Left forelimb (tissue), 1 donor: ENCODE measurements around the gene EDNRA.

Experiments used
- DNase-seq: peaks from one replicate; pipeline ENCODE4 v3.0.0-alpha.2; 2018; ENCODE audit warnings: low spot score

Gene EDNRA

DNA sequence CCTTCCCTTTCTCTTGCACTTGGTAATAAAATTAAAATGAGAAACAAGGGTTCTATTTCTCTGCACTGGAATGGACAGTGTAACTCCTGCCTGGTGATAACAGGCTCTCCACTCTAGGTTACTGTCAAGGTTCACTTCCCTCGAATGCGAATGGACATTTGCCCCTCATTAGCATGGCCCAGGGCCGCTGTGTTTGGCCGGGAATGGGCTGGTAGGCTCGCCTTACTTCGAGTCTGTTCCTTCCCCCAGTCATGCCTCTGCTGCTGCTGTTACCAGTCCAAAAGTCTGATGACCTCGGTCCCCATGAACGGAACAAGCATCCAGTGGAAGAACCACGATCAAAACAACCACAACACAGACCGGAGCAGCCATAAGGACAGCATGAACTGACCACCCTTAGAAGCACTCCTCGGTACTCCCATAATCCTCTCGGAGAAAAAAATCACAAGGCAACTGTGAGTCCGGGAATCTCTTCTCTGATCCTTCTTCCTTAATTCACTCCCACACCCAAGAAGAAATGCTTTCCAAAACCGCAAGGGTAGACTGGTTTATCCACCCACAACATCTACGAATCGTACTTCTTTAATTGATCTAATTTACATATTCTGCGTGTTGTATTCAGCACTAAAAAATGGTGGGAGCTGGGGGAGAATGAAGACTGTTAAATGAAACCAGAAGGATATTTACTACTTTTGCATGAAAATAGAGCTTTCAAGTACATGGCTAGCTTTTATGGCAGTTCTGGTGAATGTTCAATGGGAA, 61.5 kb downstream of the EDNRA start:
- DNase-seq = no peak

DNA sequence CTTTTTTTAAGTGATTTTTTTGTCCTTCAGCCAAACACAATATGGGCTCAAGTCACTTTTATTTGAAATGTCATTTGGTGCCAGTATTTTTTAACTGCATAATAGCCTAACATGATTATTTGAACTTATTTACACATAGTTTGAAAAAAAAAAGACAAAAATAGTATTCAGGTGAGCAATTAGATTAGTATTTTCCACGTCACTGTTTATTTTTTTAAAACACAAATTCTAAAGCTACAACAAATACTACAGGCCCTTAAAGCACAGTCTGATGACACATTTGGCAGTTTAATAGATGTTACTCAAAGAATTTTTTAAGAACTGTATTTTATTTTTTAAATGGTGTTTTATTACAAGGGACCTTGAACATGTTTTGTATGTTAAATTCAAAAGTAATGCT, 62.1 kb downstream of the EDNRA start:
- DNase-seq = no peak

DNA sequence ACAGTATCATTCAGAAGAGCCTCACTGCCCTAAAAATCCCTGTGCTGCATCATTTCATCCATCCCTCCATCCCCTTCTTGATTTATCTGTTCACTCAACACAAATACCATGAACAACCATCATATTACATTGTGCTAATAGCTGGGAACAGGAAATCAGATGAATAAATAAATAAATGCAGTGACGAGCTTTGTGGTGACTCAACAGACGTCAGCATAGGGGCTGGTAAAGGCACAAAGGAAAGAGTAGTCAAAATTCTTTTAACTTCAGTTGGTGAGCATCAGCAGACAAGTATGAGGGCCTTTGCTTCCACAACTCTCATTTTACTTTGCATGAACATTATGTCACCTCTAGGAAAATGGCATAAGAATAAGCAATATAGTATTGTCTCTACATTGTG, 65.5 kb downstream of the EDNRA start:
- no peak for DNase-seq

DNA sequence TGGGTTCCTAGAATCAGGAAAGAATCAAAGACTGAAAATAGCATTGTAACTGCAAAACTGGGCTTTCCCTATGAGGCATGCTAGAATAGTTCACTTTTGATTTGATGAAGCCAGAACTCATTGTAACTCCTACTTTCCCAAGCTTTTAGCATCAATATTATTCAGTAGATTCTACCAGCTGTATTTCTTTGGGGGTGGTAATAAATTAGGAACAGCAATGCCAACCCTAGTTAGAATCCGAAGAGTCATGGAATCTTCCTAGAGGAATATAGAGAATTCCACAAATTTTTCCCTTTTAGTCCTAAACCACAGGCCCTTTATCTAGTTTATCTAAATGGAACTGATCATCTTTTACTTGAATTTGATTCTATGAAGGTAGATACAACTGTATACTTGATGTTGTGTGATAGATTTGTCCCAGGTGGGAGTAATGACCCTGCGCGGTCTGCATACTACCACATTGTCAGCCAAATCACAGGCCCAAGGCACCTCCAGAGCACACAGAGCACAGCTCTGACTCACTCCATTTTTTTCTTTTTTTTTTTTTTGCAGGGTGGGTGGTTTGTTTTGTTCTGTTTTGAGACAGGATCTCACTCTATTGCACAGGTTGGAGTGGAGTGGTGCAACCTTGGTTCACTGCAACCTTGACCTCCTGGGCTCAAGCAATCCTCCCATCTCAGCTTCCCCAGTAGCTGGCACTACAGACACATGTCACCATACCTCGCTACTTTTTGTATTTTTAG, 66.6 kb downstream of the EDNRA start:
- no peak for DNase-seq

DNA sequence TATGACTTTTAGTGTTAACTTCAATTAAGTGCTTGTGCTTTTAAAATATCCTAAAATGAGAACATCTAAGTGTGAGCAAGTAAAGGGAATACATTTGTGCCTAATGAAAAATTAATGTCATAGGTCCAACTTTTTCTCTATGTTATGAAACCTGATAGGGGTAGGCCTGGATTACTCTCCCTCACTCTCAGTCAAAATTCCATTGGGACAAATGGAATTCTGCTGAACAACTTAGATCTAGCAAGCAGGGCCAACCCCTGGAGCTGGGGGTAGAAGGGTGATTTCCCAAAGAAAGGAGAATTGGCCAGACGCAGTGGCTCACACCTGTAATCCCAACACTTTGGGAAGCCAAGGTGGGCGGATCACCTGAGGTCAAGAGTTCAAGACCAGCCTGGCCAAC, 67.4 kb downstream of the EDNRA start:
- no peak for DNase-seq

DNA sequence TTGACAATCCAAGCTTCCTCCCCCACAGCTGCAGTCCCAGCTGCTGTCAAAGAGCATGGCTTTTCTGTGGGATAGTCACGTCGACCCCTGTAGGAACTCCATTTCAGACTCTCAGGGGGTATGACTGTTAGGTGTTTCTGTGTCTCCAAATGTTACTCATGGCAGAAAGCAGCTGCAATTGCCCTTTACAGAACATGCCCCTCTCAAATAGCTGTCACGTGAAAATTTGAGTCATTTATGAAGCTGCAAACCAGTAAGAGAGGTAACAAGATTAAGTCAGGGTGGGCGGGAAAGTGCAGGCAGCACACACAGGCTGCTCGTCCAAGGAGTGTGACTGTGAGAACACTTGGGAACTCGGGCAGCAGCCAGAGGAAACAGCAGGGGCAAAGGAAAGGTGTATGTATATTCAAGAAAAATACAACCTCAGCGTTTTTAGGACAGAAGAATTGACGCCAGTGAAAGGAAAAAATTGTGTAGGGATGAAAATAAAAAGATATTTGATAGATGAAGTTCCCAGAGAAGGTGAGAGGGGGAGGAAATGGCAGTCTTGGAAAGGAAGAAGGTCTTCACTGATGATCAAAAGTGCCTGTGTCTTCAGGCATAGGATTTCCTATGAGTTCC, 69.8 kb downstream of the EDNRA start:
- no peak for DNase-seq

DNA sequence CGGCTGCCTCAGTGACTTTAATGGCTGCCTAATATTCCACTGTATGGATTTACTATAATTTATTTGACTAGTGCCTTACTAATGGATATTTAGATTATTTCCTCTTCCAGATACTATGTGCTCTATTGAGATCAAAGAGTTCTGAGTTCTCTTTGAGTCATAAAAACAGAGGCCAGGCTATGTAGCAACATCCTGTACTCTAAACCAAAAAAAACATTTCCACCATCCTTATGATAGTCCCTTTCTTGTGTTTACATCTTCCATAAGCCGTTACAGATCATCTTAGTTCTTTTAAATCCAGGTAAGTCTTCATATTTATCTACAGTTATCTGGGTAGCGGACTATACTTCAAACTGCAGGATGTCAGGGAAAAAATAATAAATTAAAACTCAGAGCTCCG, 79.7 kb downstream of the EDNRA start:
- no peak for DNase-seq

DNA sequence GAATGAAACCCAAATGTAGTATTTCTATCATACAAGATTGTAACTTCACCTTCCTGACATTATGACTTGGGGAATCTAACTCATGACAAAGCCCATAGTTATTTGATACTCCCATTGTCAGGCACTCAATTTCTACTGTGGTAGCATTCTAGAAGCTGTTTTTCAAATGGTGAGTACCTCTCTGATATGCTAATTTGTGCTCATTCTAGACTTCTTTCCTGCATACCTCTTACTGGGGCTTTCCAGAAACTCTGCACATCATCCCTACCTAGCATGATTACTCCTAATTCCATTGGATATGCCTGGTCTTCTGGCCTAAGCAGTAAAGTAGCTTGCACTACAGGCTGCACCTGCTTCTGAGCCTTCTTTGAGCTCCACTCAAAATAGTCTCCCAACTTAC, 85.9 kb downstream of the EDNRA start:
- DNase-seq = no peak

DNA sequence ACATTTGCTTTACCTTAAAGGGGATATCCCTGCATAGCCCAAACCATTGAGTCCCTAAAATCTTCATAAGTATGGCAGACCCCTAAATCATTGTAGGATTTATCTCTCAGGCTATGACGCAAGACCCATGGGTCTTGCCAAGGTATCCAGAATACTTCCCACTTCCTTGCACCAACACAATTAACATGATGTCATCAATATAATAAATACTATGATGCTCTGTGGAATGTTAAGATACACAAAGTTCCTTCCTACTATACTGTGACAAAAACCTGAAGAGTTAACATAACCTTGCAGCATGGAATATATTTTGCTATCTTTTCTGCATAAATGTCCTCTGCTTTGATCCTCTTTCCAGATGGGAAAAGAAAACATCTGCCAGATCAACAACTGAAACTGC, 86.4 kb downstream of the EDNRA start:
- DNase-seq = no peak

DNA sequence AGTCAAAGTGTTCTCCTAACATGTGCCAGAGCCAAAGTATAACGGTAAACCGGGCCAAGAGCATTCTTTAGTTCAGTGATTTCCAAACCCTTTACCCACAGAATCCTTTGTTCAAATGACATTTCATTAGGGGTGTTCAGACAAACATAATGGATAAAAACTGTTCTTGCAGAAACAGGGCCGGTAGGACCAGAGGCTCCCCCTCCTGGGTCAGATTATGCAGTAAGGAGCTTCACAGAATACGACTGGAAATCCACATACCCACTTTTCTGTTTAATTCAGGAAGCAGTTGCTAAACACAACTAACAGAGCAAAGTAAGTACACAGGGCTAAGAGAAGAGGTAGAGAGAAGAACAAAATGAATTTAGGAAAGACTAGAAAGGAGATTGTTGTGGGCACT, 89.7 kb downstream of the EDNRA start:
- DNase-seq = no peak

DNA sequence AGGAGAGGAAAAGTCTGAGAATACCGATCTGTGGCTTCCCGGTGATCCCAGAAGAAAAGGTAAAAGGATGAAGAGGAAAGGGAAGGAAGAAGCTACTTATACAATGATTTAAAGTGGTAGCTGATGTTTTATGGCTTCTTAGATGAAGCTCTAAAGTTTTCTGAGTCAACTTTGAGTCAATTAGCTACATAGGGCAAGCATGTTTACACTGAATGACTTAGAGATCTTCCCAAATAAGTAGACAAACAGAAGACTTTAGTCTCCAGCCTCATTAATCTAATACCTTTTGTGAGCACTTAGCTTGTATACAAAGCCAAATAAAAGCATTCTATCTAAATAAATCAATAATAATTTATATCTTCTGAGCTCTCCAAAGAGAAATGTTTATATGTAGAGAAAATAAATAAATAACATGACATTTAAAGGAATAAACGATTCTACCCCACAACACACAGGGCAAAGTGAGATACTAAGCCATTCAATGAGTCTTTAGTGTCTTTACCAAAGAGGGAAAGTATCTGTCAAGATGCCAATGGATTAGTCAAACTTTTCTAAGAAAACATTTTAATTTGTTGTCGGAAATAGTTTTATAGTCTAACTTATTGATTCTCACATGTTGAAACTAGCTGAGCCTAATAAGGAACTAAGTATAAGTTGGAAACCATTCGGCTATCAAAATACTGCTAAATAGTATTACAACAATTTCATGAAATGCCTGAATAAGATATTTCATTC, 90.3 kb downstream of the EDNRA start:
- no peak for DNase-seq

DNA sequence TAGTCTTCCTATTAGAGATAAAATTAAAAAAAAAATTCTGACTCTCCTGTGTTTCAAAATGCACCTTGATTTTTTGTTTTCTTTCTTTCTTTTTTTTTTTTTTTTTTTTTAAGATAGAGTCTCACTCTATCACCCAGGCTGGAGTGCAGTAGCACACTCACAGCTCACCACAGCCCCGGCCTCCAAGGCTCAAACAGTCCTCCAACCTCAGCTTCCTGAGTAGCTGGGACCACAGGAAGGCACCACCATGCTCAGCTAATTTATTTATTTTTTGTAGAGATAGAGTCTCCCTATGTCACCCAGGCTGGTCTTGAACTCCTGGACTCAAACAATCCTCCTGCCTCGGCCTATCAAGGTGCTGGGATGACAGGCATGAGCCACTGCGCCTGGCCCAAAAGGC, 95.2 kb downstream of the EDNRA start:
- no peak for DNase-seq

DNA sequence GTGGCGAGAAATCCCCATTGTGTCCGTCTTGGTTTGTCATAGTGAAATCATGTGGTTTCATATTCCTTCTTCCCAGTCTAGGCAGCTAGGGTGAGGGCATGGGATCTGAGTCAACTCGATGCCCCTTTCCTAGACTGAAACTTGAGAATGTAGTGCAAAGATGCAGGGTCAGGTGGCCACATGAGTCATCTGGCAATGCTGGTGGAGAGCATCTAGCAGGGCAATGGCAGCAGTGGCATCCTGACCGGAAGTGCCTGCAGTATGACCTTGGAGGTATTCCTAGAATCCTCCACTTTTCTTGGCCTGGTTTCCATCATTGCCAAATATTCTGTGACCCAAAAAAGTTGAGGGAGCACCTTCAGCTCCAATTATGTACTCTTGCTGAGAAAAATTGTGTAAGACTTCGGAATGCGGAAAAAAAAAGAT, 97.2 kb downstream of the EDNRA start:
- DNase-seq = no peak

DNA sequence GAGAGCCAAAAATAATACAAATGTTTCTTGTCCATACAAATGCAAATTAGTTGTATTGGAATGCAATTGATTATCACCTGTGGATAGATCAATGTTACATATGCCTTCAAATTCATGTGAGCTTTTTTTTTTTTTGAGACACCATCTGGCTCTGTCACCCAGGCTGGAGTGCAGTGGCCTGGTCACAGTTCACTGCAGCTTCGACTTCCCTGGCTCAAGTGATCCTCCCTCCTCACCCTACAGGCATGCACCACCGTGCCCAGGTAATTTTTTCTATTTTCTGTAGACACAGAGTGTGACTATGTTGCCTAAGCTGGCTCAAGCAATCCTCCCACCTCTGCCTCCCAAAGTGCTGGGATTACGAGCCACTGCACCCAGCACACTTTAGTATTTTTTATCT, 97.7 kb downstream of the EDNRA start:
- no peak for DNase-seq

DNA sequence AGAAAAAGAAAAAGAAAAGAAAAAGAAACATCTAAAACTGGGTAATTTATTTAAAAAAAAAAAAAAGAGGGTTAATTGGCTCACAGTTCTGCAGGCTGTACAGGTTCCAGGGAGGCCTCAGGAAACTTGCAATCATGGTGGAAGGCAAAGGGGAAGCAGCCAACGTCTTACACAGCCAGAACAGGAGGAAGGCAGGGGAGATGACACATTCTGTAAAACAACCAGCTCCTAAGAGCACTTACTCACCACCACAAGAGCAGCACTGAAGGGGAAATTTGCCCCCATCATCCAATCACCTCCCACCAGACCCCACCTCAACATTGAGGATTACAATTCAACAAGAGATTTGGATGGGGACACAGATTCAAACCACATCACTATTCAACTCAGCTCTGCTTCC, 99.5 kb downstream of the EDNRA start:
- DNase-seq = no peak

DNA sequence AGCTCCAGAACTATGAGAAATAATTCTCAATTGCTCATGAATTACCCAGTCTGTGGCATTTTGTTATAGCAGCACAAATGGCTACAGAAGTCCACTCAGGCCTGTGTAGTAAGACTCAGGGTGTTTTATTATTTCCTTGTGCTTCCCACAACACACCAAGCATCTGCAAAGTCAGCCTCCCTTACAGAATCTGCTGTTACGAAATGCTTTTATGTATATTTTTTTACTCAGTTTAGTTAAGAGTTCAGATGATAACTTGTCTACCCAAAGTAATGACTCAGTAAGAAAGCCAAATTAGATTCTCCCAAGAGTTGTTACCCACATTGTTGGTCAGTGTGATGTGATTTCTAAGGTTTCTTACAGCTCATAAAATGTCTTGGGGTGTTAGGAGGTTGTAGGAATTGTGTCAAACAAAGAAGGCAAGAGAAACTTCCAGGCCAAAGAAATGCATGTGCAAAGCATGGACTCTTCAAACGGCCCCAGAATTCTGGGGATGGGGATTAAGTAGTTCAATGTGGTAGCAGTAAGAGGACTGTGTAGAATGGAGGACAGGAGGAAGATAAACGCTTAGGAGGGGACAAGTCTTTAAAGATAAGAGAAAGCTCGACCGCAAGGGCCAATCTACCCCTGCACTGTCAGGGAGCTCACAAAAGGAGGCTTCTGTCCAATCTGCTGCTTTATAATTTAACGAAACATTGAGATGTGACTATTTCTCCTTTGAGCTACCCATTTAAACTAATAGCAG, 100.9 kb downstream of the EDNRA start:
- DNase-seq = no peak

DNA sequence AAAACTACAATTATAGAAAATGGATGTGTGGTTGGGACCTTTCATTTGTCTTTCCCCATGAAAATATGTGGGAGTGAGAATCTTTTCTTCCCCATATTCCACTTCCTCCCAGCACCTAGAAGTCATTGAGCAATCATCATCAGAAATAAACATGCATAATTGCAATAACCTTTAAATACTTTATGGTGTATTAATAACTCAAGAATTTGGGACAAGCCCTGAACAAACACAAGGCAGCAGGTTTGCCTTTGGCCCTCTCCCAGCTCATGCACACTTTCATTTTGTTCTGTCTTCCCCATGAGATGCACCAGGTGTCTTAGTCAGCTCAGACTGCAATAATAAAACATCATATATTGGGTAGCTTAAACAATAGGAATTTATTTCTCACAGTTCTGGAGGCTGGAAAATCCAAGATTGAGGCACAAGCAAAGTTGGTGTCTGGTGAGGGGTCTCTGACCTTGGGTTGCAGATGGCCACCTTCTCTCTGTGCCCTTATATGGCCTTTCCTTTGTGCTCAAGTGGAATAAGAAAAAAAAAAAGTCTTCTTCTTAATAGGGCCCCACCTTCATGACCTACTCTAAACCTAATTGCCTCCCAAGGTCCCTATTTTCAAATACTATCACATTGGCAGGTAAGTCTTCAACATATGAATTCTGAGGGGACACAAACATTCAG, 101.6 kb downstream of the EDNRA start:
- no peak for DNase-seq

DNA sequence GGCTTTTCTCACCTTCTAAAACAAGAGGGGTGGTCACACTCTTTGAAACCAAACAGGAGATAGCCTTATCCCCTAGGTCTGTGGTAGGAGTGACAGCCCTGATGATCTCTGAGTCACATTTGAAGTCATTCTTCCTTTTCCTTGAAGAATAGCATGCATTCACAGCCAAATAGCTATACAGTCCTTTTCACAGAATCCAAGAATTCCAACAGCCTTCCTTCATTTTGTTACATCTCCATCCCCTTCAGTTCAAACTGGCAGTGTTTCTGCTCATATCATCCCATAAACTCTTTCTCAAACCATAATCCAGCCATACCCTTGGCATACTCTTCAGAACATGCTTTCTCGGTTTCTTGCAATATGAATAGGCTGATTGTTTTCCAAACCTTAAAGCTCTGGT, 103.0 kb downstream of the EDNRA start:
- no peak for DNase-seq

DNA sequence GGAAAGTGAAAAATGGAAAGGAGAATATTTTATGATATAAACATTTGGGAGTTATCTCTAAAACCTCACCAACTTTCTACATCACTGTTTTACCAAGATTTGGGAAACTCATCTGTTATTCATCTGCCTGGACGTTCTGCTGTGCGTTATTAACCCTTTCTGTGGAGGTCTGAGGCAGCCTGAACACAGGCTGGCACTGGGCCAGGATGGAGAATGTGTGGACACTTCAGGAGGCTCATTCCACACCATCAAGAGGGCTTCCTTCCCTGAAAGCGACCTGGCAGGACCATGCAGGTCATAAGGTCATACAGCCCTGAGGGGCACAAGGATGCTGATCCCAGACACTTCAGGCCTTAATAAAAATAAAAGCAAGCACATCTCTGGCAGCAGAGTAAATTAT, 105.1 kb downstream of the EDNRA start:
- DNase-seq = no peak

DNA sequence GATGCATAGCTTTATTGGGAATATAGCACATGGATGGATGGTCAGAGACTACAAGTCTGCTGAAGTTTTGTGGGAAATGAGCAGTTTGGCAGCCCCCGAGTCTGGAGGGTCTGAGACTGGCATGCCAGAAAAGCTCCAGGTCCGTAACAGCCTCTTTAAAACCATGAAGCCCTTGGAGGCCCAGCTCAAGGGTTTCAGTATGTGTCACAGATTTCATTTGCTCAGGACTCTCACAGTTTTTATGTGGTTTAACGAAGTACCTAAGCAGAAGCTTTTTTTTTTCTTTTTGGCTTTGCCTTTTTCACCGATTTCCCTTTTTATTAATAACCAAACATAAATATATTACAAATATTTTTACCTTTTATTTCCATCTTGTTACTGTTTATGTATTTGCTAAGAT, 105.7 kb downstream of the EDNRA start:
- no peak for DNase-seq

DNA sequence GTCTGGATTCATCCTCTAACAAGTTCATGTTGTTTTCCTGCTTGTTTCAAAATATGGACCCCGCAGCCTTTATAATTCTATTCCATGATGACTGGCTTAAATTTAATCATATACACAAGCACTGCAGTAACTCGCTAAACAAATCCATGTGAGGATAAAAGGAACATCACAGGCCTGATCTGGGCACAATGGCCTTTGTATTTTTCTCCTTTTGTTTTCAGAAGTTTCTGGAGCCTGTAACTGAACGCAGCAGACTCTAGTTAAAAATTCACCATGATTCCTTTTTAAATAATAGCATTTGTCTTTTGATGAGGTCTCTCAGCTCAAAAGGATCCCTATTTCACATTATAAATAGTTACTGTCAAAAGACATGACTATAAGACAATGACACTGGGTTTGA, 106.1 kb downstream of the EDNRA start:
- no peak for DNase-seq
